Gastroesophageal sphincter (tissue), 4 donors: ENCODE measurements around the gene CARNS1. TPM values are rescaled to one million over a fixed set of nuclear protein-coding genes. Genes with fewer than 3 reads are reported as not detected.
A peak's percentile ranks its signal among the peaks of the same experiment; 100 is the strongest.

Source experiments
- ATAC-seq: fragments of 150-250 bp; one replicate; pipeline ENCODE4 v1.9.1; 2016; ENCODE audit warnings: mild to moderate bottlenecking, moderate library complexity
- H3K27ac ChIP-seq, 4 donors: fragments of 200-600 bp; sonication (generic) in 3 of 4; 1 replicate in 3 of 4; 2 replicates in 1 of 4; pipeline ENCODE4 v1.5.1; 2016 to 2019
- H3K27me3 ChIP-seq: fragments of 200-600 bp; sonication (generic); one replicate; pipeline ENCODE4 v1.5.1; 2019
- H3K36me3 ChIP-seq, 2 donors: fragments of 200-600 bp; sonication (generic); one replicate each; pipeline ENCODE4 v1.5.1; 2019; ENCODE audit warnings: control low read depth in 1 of 2
- H3K4me1 ChIP-seq, 3 donors: fragments of 200-600 bp; sonication (generic); 1 replicate in 2 of 3; 2 replicates in 1 of 3; pipeline ENCODE4 v1.5.1; 2016 to 2019; ENCODE audit warnings: control low read depth in 2 of 3
- H3K4me3 ChIP-seq, 2 donors: fragments of 200-600 bp; sonication (generic); one replicate each; pipeline ENCODE4 v1.5.1; 2019; ENCODE audit warnings: mild to moderate bottlenecking in 1 of 2, moderate library complexity in 1 of 2
- H3K9me3 ChIP-seq, 3 donors: fragments of 200-600 bp; sonication (generic); one replicate each; pipeline ENCODE4 v1.5.1; 2017 to 2019; ENCODE audit warnings: control low read depth in 2 of 3
- CTCF ChIP-seq, 4 experiments: fragments of 200-600 bp in 2 of 4; fragments of 450-650 bp in 2 of 4; sonication (generic) in 1 of 4; IDR thresholded peaks; one replicate each; pipeline ENCODE4 v1.5.1; 2017 to 2019; ENCODE audit warnings: antibody characterized with exemption in 4 of 4, mild to moderate bottlenecking in 2 of 4, moderate library complexity in 2 of 4
- EP300 ChIP-seq: sonication (generic); formaldehyde crosslinking; IDR thresholded peaks from one replicate; pipeline ENCODE4 v1.6.1; 2017; ENCODE audit warnings: antibody characterized with exemption, mild to moderate bottlenecking
- POLR2A ChIP-seq, 2 donors: fragments of 450-650 bp; IDR thresholded peaks; one replicate each; pipeline ENCODE4 v1.6.1; 2017; ENCODE audit warnings: antibody characterized with exemption in 2 of 2, mild to moderate bottlenecking in 2 of 2, moderate library complexity in 1 of 2
- POLR2AphosphoS5 ChIP-seq: sonication (generic); formaldehyde crosslinking; IDR thresholded peaks from one replicate; pipeline ENCODE4 v1.6.1; 2017; ENCODE audit warnings: antibody characterized with exemption
- WGBS, 2 donors: methylation state at CpG; one replicate each; pipeline ENCODE4 v1.1.5; 2018; ENCODE audit warnings: low coverage in 1 of 2; 5-methylcytosine and 5-hydroxymethylcytosine counted together
- total RNA-seq, 4 donors: library from RNA; depleted of rRNA; stranded (reverse); fragments of >200 nt; gene quantifications; one replicate each; pipeline ENCODE4 v1.1.0, GENCODE V29; 2016

CARNS1 gene
- total RNA-seq, 4 donors from 2014 or later = 0.73 to 3.3 (median 1.6) TPM

- WGBS, 2 donors = 90% methylated on average over 4 of the region's 26 CpGs; no CpG with 5 or more reads in 1 of the 2 donors
- Histone ChIP-seq H3K36me3 (peaks cover 0 to 93% of the 10 kb centered on the region in 2 donors), H3K4me3 (no peak overlapping the region), H3K27ac (peak overlapping the region in 2 of 4 donors; percentile 45 to 65), H3K9me3 (no peaks in the 10 kb centered on the region), H3K4me1 (peaks cover 0 to 60% (median 5%) of the 10 kb centered on the region in 3 donors), H3K27me3 (no peaks in the 10 kb centered on the region)
- TF ChIP-seq CTCF (IDR thresholded peaks at IDR 0.05) = no peak
- TF ChIP-seq EP300 = no peak
- TF ChIP-seq POLR2AphosphoS5 = no peak
- TF ChIP-seq POLR2A (IDR thresholded peaks at IDR 0.05) = no peak
- no peak for ATAC-seq
These were observed 19.7 kb downstream of the CARNS1 start for GRCh38 chr11:67435031-67435726.

- Histone ChIP-seq H3K27ac (peak overlapping the region in 3 of 4 donors; percentile 31 to 65 (median 45)), H3K4me3 (peak overlapping the region in 1 of 2 donors; percentile 27), H3K36me3 (peaks cover 0 to 93% of the 10 kb centered on the region in 2 donors), H3K9me3 (no peaks in the 10 kb centered on the region), H3K27me3 (no peaks in the 10 kb centered on the region), H3K4me1 (peaks cover 0 to 60% (median 5%) of the 10 kb centered on the region in 3 donors)
- TF ChIP-seq CTCF (IDR thresholded peaks at IDR 0.05) (no peak), POLR2AphosphoS5 (no peak), POLR2A (IDR thresholded peaks at IDR 0.05) (peak in 1 of 2 donors; percentile 12), EP300 (no peak)
- no peak for ATAC-seq
- 29% methylated on average over 1 of the region's 38 CpGs; no CpG with 5 or more reads in 1 of the 2 donors for WGBS, 2 donors
These were observed 20.4 kb downstream of the CARNS1 start for GRCh38 chr11:67435727-67436458.

- peaks cover 0 to 60% (median 5%) of the 10 kb centered on the region in 3 donors for H3K4me1 ChIP-seq
- H3K27ac ChIP-seq = peak overlapping the region in 3 of 4 donors; percentile 31 to 65 (median 45)
- H3K27me3 ChIP-seq = no peaks in the 10 kb centered on the region
- no peaks in the 10 kb centered on the region for H3K9me3 ChIP-seq
- H3K4me3 ChIP-seq = peak overlapping the region in 1 of 2 donors; percentile 27
- TF ChIP-seq POLR2AphosphoS5 (peak; percentile 16), EP300 (no peak), CTCF (IDR thresholded peaks at IDR 0.05) (no peak), POLR2A (IDR thresholded peaks at IDR 0.05) (no peak)
- no peak for ATAC-seq
- H3K36me3 ChIP-seq = peaks cover 0 to 93% of the 10 kb centered on the region in 2 donors
- 20 to 32% methylated on average over 1 to 5 of the region's 6 CpGs for WGBS, 2 donors
These were observed 21.1 kb downstream of the CARNS1 start for GRCh38 chr11:67436459-67437081.

GRCh38 chr11:67437082-67437808 lies 21.8 kb downstream of the CARNS1 start, which contains the start of gene PTPRCAP:
Gene PTPRCAP, minus strand, starts transcription at chr11:67437682. Its CDS starts 63 bp downstream, at chr11:67437619.
- ATAC-seq = no peak
- Histone ChIP-seq H3K4me1 (peaks cover 0 to 64% (median 5%) of the 10 kb centered on the region in 3 donors), H3K27me3 (no peaks in the 10 kb centered on the region), H3K9me3 (no peaks in the 10 kb centered on the region), H3K36me3 (peaks cover 0 to 93% of the 10 kb centered on the region in 2 donors), H3K27ac (peak within 1 kb of the TSS in 3 of 4 donors; percentile 31 to 66 (median 60)), H3K4me3 (peak within 1 kb of the TSS in 1 of 2 donors; percentile 27)
- WGBS, 2 donors = no CpG with 5 or more reads among the region's 26 CpGs
- TF ChIP-seq POLR2AphosphoS5 (no peak), POLR2A (IDR thresholded peaks at IDR 0.05) (peak in 1 of 2 donors; percentile 6), CTCF (IDR thresholded peaks at IDR 0.05) (no peak), EP300 (no peak)
